ENCODE results near the gene MTTP. TPM values are rescaled to one million over a fixed set of nuclear protein-coding genes. Genes with fewer than 3 reads are reported as not detected.
"Not testable (repeated sequence)": the region's sequence is repeated elsewhere in the genome, so short reads cannot be mapped to it uniquely, and the experiment has no call there.

MTTP gene
- total RNA-seq = not detected

DNA sequence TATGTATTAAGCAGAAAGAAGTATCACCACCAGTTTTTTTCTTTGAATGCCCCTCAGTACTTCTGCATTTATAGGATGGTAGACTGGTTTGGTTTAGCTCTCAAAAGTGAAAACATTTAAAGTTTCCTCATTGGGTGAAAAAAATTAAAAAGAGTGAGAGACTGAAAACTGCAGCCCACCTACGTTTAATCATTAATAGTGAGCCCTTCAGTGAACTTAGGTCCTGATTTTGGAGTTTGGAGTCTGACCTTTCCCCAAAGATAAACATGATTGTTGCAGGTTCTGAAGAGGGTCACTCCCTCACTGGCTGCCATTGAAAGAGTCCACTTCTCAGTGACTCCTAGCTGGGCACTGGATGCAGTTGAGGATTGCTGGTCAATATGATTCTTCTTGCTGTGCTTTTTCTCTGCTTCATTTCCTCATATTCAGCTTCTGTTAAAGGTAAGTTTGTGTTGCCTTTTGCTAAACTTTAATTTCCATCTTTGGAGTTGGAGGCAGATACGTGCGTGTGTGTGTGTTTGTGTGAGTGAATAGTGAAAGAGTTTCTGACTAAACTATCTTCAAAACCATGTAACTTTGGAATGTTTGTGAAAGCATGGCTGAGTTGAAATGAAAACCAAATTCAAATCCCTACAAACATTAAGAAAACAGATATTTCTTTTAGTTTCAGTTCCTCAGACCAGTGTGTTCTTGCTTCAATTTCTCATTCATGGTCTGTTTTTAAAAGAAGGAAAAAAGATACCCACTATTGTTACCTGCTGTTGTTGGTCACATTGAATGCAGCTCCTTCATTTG is at the start of gene MTTP:
Gene MTTP (plus strand): TSS at position 295 of the 795 bp plus-strand sequence. CDS start 86 bp downstream, at position 381.
- ATAC-seq (ENCODE audit: low FRiP score) (no peak), DNase-seq (ENCODE audit: low spot score) (no peak)

DNA sequence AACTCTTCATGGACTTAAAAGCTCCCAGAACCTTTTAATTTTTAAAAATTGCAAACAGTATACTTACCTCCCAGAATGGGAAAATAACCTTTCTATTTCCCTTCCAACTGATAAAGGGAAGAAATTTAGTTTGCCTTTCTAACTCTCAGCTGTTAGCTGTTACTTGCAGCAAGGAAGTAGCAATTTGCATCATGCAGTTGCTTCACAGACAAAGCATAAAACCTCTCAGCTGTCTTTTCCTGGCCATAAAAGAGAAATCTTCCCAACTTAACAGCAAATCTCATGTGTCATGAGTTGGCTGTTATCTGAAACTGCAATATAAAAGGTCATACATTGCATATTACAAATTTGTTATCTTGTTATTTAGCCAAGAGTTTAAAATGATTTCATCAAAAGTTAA is 45.4 kb upstream of the MTTP start:
- no peak for ATAC-seq (ENCODE audit: low FRiP score)
- TF ChIP-seq, protein P1, sequence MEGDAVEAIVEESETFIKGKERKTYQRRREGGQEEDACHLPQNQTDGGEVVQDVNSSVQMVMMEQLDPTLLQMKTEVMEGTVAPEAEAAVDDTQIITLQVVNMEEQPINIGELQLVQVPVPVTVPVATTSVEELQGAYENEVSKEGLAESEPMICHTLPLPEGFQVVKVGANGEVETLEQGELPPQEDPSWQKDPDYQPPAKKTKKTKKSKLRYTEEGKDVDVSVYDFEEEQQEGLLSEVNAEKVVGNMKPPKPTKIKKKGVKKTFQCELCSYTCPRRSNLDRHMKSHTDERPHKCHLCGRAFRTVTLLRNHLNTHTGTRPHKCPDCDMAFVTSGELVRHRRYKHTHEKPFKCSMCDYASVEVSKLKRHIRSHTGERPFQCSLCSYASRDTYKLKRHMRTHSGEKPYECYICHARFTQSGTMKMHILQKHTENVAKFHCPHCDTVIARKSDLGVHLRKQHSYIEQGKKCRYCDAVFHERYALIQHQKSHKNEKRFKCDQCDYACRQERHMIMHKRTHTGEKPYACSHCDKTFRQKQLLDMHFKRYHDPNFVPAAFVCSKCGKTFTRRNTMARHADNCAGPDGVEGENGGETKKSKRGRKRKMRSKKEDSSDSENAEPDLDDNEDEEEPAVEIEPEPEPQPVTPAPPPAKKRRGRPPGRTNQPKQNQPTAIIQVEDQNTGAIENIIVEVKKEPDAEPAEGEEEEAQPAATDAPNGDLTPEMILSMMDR (IDR thresholded peaks at IDR 0.05) = no peak
- DNase-seq (ENCODE audit: low spot score) = no peak

More for the DNA sequence above, at the start of gene MTTP:
- TF ChIP-seq, protein P1 (IDR thresholded peaks at IDR 0.05) = no peak

DNA sequence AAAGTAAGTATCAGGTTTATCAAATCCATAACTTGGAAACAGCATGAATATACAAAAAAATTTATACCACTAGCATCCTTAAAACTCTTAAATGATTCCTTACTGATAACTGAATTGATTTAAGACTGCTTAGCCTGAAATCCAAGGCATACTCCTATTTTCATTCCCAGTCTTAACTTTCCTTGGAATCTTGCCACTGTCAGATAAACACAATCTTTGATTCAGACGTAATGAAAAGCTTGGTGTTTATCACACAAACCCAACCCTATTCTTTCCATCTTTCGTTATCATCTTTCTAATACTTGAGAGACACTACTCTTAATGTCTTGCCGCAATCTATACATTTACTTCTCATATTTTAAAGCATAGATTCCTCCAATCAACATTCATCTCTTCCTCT is 44.7 kb upstream of the MTTP start:
- no peak for DNase-seq (ENCODE audit: low spot score)
- TF ChIP-seq, protein P1 (IDR thresholded peaks at IDR 0.05) = no peak
- ATAC-seq (ENCODE audit: low FRiP score) = no peak

DNA sequence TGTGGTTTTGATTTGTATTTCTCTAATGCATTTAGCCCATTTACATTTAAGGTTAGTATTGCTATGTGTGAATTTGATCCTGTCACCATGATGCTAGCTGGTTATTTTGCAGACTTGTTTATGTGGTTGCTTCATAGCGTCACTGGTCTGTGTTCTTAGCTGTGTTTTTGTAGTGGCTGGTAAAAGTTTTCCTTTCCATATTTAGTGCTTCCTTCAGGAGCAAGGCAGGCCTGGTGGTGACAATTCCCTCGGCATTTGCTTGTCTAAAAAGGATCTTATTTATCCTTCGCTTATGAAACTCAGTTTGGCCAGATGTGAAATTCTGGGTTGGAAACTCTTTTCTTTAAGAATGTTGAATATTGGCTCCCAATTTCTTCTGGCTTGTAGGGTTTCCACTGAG is 39.9 kb upstream of the MTTP start:
- not testable (repeated sequence) for DNase-seq (ENCODE audit: low spot score); ATAC-seq (ENCODE audit: low FRiP score)

DNA sequence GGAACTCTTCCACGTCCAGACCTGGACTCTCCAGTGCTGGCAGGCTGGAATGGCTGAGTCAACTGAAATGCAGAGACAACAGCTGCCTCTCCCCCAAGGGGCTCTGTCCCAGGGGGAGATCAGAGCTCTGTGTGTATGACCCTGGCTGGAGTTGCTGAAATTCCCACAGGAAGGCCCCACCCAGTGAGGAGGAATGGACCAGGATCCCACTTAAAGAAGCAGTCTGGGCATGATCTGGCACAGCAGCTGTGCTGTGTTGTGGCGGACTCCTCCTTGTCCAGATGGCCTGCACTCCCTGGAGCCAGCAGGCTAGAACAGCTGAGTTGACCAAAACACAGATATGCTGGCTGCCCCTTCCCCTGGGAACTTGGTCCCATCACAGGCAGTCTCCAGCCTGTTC is 38.4 kb upstream of the MTTP start:
- TF ChIP-seq, protein P1 (IDR thresholded peaks at IDR 0.05) = no peak

DNA sequence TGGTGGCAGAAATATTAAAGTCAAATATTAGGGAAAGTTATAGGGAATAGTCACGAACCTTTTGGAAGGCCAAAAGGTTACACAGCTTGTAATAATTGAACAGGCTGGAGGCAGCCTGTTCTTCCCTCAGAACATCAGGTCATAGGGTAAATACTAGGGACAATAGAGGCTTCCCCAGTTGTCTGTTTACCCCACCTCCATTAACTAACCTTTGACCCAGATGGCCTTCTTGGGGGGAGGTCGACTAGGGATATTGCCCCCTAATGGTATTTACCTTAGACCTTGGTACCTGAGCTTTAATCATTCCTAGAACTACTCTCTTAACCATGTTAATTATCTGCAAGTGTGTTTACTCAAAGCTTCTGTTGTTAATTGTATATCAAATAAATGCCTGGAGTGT is 37.8 kb upstream of the MTTP start:
- TF ChIP-seq, protein P1 (IDR thresholded peaks at IDR 0.05) = no peak
- DNase-seq (ENCODE audit: low spot score) = no peak
- no peak for ATAC-seq (ENCODE audit: low FRiP score)

More for the DNA sequence above, 38.4 kb upstream of the MTTP start:
- no peak for ATAC-seq (ENCODE audit: low FRiP score)
- no peak for DNase-seq (ENCODE audit: low spot score)

DNA sequence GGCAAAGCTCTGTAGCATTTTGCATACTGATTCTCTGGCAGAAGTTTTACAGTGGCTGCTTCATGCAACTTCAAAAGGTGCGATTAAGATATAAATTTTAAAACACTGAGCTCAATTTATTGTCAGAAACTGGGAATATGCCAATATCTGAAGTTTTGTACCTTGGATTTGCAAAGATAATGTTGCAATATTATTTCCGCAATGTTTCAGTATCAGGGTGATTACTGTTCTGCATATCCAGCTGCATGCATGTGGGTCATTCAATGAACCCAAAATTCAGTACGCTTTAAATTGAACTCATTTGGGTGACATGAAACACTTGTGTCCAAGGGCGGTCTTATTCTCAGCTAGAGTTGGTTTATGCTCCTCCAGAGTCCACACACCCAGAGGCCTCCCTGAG is 37.0 kb upstream of the MTTP start:
- TF ChIP-seq, protein P1 (IDR thresholded peaks at IDR 0.05) = no peak
- no peak for ATAC-seq (ENCODE audit: low FRiP score)

More for the DNA sequence above, 37.0 kb upstream of the MTTP start:
- DNase-seq (ENCODE audit: low spot score) = no peak
